Breast epithelium (tissue), 4 donors: Measurements from ENCODE around the gene STXBP2. TPM values are rescaled to one million over a fixed set of nuclear protein-coding genes. Genes with fewer than 3 reads are reported as not detected.

Experiments
- DNase-seq, 2 donors: peaks; one replicate each; pipeline ENCODE4 v3.0.0-alpha.2; 2019; ENCODE audit warnings: low spot score in 2 of 2
- H3K27ac ChIP-seq, 2 donors: fragments of 200-600 bp; sonication (generic) in 1 of 2; one replicate each; pipeline ENCODE4 v1.5.1; 2016 to 2019; ENCODE audit warnings: mild to moderate bottlenecking in 1 of 2
- H3K27me3 ChIP-seq, 2 donors: fragments of 200-600 bp; sonication (generic) in 1 of 2; one replicate each; pipeline versions ENCODE4 v1.5.1 to v1.6.0; 2017 to 2019; ENCODE audit warnings: control low read depth in 1 of 2, mild to moderate bottlenecking in 1 of 2
- H3K36me3 ChIP-seq: fragments of 200-600 bp; one replicate; pipeline ENCODE4 v1.5.1; 2019
- H3K4me1 ChIP-seq, 2 donors: fragments of 200-600 bp; sonication (generic); one replicate each; pipeline ENCODE4 v1.5.1; 2016 to 2019; ENCODE audit warnings: control low read depth in 1 of 2
- H3K4me3 ChIP-seq, 3 donors: fragments of 200-600 bp; sonication (generic); 1 replicate in 2 of 3; 2 replicates in 1 of 3; pipeline ENCODE4 v1.5.1; 2016 to 2019; ENCODE audit warnings: mild to moderate bottlenecking in 3 of 3, moderate library complexity in 2 of 3
- H3K9me3 ChIP-seq, 2 donors: fragments of 200-600 bp; sonication (generic) in 1 of 2; one replicate each; pipeline ENCODE4 v1.5.1; 2016 to 2019; ENCODE audit warnings: control low read depth in 1 of 2
- CTCF ChIP-seq, 3 donors: fragments of 450-650 bp; IDR thresholded peaks; one replicate each; pipeline ENCODE4 v1.5.1; 2016 to 2017; ENCODE audit warnings: antibody characterized with exemption in 3 of 3, mild to moderate bottlenecking in 3 of 3, moderate library complexity in 3 of 3
- POLR2A ChIP-seq: fragments of 450-650 bp; IDR thresholded peaks from one replicate; pipeline ENCODE4 v1.6.1; 2016; ENCODE audit warnings: antibody characterized with exemption, mild to moderate bottlenecking, moderate library complexity
- POLR2AphosphoS5 ChIP-seq, 3 donors: sonication (generic); formaldehyde crosslinking; IDR thresholded peaks; one replicate each; pipeline ENCODE4 v1.6.1; 2017; ENCODE audit warnings: antibody characterized with exemption in 3 of 3
- intact Hi-C: fragments of 100-400 bp; cut with DNase I; formaldehyde crosslinking; loops from one replicate; pipeline ENCODE4 v1.15.1; 2023; ENCODE audit warnings: low total_unique reads
- total RNA-seq, 3 donors: library from RNA; depleted of rRNA; stranded (reverse); fragments of >200 nt; gene quantifications; one replicate each; pipeline ENCODE4 v1.1.0, GENCODE V29; 2016

STXBP2 gene
- total RNA-seq, 3 donors from 2014 or later = 15.4 to 55.3 (median 37.0) TPM

DNA sequence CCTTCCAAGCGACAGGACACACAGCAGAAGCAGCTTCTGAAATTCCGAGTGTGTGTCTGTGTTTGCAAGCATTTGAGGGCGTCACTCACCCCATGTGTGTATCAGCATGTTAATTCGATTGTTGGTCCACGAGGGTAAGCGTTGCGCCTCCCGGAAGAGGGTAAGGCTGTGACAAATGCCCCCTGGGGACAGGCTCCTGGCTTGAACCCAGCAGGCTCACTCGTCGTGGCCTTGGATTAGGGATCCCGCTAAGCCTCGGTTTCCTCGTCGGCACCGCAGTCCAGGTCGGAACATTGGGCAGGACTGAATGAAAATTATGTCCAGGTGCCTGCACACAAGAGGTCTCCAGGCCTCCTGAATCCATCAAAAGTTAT lies 606 bp upstream of the STXBP2 start:
- H3K4me1 ChIP-seq = no peaks in the 10 kb centered on the region
- H3K4me3 ChIP-seq = peak overlapping the region; percentile 46 to 74 (median 61)
- TF ChIP-seq POLR2A = no peak
- TF ChIP-seq POLR2AphosphoS5 (IDR thresholded peaks at IDR 0.05) = no peak
- no peak for TF ChIP-seq CTCF (IDR thresholded peaks at IDR 0.05)
- H3K27me3 ChIP-seq = no peaks in the 10 kb centered on the region
- peak in 1 of 2 donors; percentile 69 for DNase-seq
- H3K36me3 ChIP-seq = no peaks in the 10 kb centered on the region
- H3K9me3 ChIP-seq = no peaks in the 10 kb centered on the region
- H3K27ac ChIP-seq = peak overlapping the region; percentile 88 to 92
- intact Hi-C loops = no loop called here

GRCh38 chr19:7637374-7638256 lies 705 bp downstream of the STXBP2 start:
- intact Hi-C loops = no loop called here

DNA sequence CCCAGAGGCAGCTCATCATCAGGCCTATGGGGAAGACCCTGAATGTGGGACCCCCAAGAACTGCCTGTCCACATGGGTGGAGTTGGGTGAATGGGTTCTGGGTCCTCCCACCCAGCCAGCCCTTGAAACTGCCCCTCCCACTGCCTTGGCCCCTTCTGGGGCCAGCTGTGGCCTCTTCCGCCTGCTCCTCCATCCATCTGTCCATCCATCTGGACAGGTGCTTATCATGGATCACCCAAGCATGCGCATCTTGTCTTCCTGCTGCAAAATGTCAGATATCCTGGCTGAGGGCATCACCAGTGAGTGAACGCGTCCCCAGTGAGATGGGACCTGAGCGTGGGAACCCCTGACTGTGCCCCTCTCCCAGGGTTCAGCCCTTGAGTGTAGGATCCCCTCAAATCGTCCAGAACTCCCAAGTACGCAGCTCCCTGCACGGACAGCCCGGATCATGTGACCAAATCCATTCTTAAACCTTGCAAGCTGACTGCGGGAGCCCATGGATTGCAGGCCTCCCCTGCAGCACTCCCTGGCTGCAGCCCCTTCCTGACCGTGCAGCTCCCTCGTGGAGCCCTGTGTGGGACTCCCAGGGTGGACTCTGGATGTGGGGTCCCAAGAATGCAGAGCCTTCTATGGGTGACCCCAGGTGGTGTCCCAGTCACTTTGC lies 2.0 kb downstream of the STXBP2 start:
- TF ChIP-seq CTCF (IDR thresholded peaks at IDR 0.05) = no peak
- no peak for TF ChIP-seq POLR2AphosphoS5 (IDR thresholded peaks at IDR 0.05)
- no peak for TF ChIP-seq POLR2A
- intact Hi-C loops = no loop called here
- Histone ChIP-seq H3K4me3 (no peak overlapping the region), H3K4me1 (no peaks in the 10 kb centered on the region), H3K36me3 (no peaks in the 10 kb centered on the region), H3K27ac (no peak overlapping the region), H3K9me3 (no peaks in the 10 kb centered on the region), H3K27me3 (no peaks in the 10 kb centered on the region)
- no peak for DNase-seq

More at GRCh38 chr19:7637374-7638256, 705 bp downstream of the STXBP2 start:
- DNase-seq = no peak
- no peaks in the 10 kb centered on the region for H3K4me1 ChIP-seq
- no peaks in the 10 kb centered on the region for H3K36me3 ChIP-seq
- no peaks in the 10 kb centered on the region for H3K27me3 ChIP-seq
- H3K4me3 ChIP-seq = peak overlapping the region; percentile 46 to 74 (median 61)
- H3K9me3 ChIP-seq = no peaks in the 10 kb centered on the region
- H3K27ac ChIP-seq = peak overlapping the region; percentile 88 to 92
- TF ChIP-seq POLR2A (no peak), POLR2AphosphoS5 (IDR thresholded peaks at IDR 0.05) (no peak), CTCF (IDR thresholded peaks at IDR 0.05) (no peak)

GRCh38 chr19:7639863-7640348 lies 3.0 kb downstream of the STXBP2 start:
- intact Hi-C loops = no loop called here
- Histone ChIP-seq H3K27ac (no peak overlapping the region), H3K4me1 (no peaks in the 10 kb centered on the region), H3K36me3 (no peaks in the 10 kb centered on the region), H3K27me3 (no peaks in the 10 kb centered on the region), H3K4me3 (no peak overlapping the region), H3K9me3 (no peaks in the 10 kb centered on the region)
- no peak for DNase-seq
- TF ChIP-seq POLR2A (no peak), CTCF (IDR thresholded peaks at IDR 0.05) (no peak), POLR2AphosphoS5 (IDR thresholded peaks at IDR 0.05) (no peak)

DNA sequence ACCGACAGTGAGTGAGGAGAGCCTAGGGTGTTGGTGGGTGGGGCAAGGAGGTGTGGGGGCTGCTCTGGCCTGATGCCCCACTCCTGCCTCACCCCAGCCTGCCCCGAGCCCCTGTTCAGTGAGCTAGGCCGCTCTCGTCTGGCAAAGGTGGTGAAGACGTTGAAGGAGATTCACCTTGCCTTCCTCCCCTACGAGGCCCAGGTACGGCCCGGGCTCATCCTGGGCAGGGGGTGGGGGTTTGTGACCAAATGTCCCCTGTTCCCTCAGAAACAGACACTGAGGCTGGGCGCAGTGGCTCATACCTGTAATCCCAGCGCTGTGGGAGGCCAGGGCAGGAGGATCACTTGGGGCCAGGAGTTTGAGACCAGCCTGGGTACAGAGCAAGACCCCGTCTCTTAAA lies 3.9 kb downstream of the STXBP2 start:
- Histone ChIP-seq H3K27ac (no peak overlapping the region), H3K4me1 (no peaks in the 10 kb centered on the region), H3K4me3 (no peak overlapping the region), H3K36me3 (no peaks in the 10 kb centered on the region), H3K27me3 (no peaks in the 10 kb centered on the region), H3K9me3 (no peaks in the 10 kb centered on the region)
- intact Hi-C loops = no loop called here
- DNase-seq = no peak
- no peak for TF ChIP-seq CTCF (IDR thresholded peaks at IDR 0.05)
- TF ChIP-seq POLR2A = no peak
- TF ChIP-seq POLR2AphosphoS5 (IDR thresholded peaks at IDR 0.05) = no peak
